ENCODE data around the gene MT3. TPM values are rescaled to one million over a fixed set of nuclear protein-coding genes. Genes with fewer than 3 reads are reported as not detected.
"Not testable (repeated sequence)": the region's sequence is repeated elsewhere in the genome, so short reads cannot be mapped to it uniquely, and the experiment has no call there.

The MT3 gene
- total RNA-seq, 1 donor from 2014 or later = 5.1 TPM

DNA sequence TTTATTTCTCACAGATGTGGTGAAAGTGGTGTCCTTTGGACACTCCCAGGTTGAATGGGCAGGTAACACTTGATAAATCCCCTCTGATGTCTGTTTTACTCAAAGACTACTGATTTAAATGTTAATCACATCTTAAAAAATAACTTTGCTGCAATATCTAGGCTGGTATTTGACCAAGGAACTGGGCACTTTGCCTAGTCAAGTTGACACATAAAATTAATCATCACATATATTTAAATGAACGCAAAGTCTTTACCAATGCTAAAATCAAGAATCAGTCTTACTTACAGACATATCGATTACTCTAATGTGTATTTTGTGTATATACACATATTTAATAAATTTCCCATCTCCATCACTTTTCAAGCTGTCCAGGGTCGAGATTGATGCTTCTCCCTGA lies 26.0 kb downstream of the MT3 start:
- H3K4me3 ChIP-seq (ENCODE audit: low read depth, low read length) = no peak overlapping the region
- no peak for DNase-seq (ENCODE audit: low read depth)
- TF ChIP-seq, protein P1, sequence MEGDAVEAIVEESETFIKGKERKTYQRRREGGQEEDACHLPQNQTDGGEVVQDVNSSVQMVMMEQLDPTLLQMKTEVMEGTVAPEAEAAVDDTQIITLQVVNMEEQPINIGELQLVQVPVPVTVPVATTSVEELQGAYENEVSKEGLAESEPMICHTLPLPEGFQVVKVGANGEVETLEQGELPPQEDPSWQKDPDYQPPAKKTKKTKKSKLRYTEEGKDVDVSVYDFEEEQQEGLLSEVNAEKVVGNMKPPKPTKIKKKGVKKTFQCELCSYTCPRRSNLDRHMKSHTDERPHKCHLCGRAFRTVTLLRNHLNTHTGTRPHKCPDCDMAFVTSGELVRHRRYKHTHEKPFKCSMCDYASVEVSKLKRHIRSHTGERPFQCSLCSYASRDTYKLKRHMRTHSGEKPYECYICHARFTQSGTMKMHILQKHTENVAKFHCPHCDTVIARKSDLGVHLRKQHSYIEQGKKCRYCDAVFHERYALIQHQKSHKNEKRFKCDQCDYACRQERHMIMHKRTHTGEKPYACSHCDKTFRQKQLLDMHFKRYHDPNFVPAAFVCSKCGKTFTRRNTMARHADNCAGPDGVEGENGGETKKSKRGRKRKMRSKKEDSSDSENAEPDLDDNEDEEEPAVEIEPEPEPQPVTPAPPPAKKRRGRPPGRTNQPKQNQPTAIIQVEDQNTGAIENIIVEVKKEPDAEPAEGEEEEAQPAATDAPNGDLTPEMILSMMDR (conservative IDR thresholded peaks at IDR 0.05; ENCODE audit: low read depth, low read length) = no peak

DNA sequence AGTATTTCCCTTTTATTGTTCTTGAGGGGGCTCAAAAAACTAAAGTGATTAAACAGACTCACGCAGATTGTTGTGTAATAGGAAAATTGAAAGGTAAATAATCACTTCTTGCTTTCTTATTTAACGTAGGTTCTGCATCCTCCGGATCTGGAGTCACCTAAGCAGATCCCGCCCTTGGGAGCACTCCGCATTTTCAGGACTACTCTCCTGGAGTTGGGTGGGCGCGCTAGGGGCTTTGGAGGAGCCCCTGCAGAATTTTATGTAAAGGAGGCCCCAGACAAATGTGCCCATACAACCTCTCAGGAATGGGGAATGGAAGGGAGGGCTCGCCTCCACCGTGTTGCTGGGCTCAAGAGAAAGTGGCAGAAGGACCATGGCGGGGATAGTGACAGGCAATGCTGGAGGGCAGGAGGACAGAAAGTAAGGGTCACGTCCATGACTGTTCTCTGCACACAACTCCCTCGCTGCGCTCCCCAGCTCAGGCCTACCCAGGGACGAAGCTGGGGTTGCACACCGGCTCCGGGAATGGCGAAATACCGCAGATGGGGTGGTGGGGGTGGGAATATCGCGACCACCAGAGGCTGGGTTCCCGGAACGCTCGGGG lies 27.4 kb downstream of the MT3 start:
- no peak for DNase-seq (ENCODE audit: low read depth)
- TF ChIP-seq, protein P1 (conservative IDR thresholded peaks at IDR 0.05; ENCODE audit: low read depth, low read length) = no peak
- peak overlapping the region; percentile 66 for H3K4me3 ChIP-seq (ENCODE audit: low read depth, low read length)

DNA sequence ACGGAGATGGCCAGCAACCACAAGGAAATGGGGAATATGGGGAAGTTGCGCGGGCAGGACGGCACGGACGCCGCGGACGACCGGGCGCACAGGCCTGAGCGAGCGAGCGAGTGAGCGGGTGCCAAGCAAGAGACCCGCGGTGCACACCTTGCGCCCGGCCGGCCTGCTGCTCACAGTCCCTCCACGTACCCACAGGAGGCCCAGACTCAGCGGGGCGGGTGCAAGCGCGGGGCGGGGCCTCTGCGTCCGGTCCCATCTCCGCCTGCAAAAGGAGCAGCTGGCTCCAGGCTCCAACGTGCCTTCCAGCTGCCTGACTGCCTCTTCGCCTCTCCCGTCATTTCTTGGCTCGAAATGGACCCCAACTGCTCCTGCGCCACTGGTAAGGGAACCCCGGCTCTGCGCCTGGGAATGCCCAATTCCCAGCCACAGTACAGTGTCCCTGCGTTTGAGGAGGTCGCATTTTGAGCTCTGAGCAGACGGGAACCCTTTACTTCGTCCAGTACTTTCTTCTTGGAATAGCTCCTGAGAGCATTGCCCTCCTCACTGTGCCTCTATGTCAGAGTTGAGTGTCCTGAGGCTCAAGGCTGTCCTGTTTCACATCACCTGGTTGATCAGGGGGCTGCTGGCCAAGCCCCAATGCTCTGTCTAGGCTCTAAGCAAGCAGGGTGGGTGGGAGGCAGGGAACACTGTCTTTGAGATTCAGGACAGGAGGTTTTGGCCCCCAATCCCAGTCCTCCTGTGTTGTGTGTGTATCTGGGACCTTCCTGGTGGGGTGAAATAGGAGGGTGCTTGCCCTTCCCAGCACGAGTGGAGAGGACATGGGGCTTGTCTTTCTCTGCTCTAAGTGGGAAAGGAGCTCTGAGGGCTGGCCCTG lies 28.1 kb downstream of the MT3 start:
- DNase-seq (ENCODE audit: low read depth) = no peak
- TF ChIP-seq, protein P1 (conservative IDR thresholded peaks at IDR 0.05; ENCODE audit: low read depth, low read length) = no peak
- H3K4me3 ChIP-seq (ENCODE audit: low read depth, low read length) = peak overlapping the region; percentile 66

DNA sequence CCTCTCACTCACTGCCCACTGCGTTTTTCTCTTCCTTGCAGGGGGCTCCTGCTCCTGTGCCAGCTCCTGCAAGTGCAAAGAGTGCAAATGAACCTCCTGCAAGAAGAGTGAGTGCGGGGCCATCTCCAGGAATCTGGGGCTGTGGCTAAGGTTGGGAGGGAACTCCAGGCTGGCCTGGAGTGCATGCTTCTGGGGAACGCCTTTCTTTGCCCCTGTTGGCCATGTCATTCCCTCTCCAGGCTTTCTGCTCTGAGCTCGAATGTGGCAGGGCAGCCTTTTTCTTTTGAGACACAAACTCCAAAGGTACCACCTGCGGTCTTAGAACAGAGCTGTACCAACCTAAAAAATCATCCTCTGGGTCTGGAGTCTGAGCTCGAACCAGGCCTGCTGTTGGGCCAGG lies 28.8 kb downstream of the MT3 start:
- DNase-seq (ENCODE audit: low read depth) = no peak
- TF ChIP-seq, protein P1 (conservative IDR thresholded peaks at IDR 0.05; ENCODE audit: low read depth, low read length) = no peak
- H3K4me3 ChIP-seq (ENCODE audit: low read depth, low read length) = peak overlapping the region; percentile 66

DNA sequence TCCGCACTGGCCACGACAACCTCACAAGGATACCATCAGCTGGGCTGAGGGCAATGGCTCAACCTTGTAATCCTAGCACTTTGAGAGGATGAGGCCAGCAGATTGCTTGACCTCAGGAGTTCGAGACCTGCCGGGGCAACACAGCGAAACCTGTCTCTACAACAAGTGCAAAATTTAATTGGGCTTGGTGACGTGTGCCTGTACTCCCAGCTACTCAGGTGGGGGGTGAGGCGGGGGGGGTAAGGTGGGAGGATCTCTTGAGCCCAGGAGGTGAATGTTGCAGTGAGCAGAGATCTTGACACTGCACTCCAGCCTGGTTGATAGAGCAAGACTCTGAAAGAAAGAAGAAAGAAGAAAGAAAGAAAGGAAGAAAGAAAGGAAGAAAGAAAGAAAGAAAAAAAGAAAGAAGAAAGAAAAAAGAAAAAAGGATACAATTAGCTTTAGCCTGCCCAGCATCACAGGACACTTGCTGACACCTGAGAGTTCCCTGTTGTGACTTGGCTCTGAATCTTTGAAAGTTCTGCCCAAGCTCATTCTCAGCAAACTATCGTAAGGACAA lies 31.1 kb downstream of the MT3 start:
- TF ChIP-seq, protein P1 (conservative IDR thresholded peaks at IDR 0.05; ENCODE audit: low read depth, low read length) = no peak
- DNase-seq (ENCODE audit: low read depth) = no peak

DNA sequence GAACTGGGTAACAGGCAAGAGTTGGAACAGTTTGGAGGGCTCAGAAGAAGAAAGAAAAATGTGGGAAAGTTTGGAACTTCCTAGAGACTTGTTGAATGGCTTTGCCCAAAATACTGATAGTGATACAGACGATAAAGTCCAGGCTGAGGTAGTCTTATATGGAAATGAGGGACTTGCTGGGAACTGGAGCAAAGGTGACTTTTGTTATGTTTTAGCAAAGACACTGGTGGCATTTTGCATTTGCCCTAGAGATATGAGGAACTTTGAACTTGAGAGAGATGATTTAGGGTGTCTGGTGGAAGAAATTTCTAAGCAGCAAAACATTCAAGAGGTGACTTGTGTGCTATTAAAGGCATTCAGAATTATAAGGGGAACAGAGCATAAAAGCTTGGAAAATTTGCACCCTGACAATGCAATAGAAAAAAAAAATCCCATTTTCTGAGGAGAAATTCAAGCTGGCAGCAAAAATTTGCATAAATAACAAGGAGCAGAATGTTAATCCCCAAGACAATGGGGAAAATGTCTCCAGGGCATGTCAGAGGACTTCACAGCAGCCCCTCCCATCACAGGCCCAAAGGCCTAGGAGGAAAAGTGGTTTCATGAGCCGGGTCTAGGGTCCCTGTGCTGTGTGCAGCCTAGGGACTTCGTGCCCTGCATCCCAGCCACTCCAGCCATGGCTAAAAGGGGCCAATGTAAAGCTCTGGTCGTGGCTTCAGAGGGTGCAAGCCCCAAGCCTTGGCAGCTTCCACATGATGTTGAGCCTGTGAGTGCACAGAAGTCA lies 32.5 kb downstream of the MT3 start:
- not testable (repeated sequence) for DNase-seq (ENCODE audit: low read depth); H3K4me3 ChIP-seq (ENCODE audit: low read depth, low read length)

More for the DNA sequence above, 31.1 kb downstream of the MT3 start:
- H3K4me3 ChIP-seq (ENCODE audit: low read depth, low read length) = no peak overlapping the region

DNA sequence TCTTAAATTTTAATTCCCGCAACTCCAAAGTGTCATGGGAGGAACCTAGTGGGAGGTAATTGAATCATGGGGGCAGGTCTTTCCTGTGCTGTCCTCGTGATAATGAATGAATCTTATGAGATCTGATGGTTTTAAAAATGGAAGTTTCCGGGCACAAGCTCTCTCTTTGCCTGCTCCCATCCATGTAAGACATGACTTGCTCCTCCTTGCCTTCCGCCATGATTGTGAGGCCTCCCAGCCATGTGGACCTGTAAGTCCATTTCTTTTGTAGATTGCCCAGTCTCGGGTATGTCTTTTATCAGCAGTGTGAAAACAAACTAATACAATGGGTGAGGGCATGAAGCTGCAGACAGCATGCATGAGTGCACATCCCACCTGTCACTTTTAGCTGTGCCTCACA lies 33.9 kb downstream of the MT3 start:
- DNase-seq (ENCODE audit: low read depth); H3K4me3 ChIP-seq (ENCODE audit: low read depth, low read length): not testable (repeated sequence)

All from epithelial cell of proximal tubule (primary cell).